NCI-H2081 (cell line): ENCODE measurements around the gene ABTB1.

Experiments used
- DNase-seq, 2 experiments: peaks; one replicate each; lab custom pipeline; 2025; lab: John Stamatoyannopoulos, UW

Gene ABTB1

GRCh38 chr3:127719369-127719768 is 46.6 kb downstream of the ABTB1 start:
- DNase-seq: no peak

- no peak for DNase-seq
These were observed 47.5 kb downstream of the ABTB1 start for GRCh38 chr3:127720161-127720823.

- DNase-seq: peak; percentile 17 to 50
These were observed 48.5 kb downstream of the ABTB1 start for GRCh38 chr3:127720985-127721935.

GRCh38 chr3:127722091-127722784 is 49.5 kb downstream of the ABTB1 start:
- DNase-seq: peak; percentile 23 to 49

- DNase-seq: peak; percentile 49 to 80
These were observed 50.3 kb downstream of the ABTB1 start for GRCh38 chr3:127723011-127723567.

GRCh38 chr3:127726894-127727293 is 54.1 kb downstream of the ABTB1 start:
- DNase-seq: no peak

GRCh38 chr3:127728417-127729015 is 55.8 kb downstream of the ABTB1 start:
- DNase-seq: peak in 1 of 2 experiments; percentile 30

GRCh38 chr3:127729556-127730056 is 56.9 kb downstream of the ABTB1 start:
- DNase-seq: peak in 1 of 2 experiments; percentile 39

- DNase-seq: no peak
These were observed 57.4 kb downstream of the ABTB1 start for GRCh38 chr3:127730171-127730570.
